DMS153 (cell line): ENCODE measurements around the gene NPLOC4.
A peak's percentile ranks its signal among the peaks of the same experiment; 100 is the strongest.

Experiments used
- DNase-seq: peaks from one replicate; lab custom pipeline; 2025; lab: John Stamatoyannopoulos, UW

NPLOC4 gene

GRCh38 chr17:81546906-81547613 lies 89.9 kb downstream of the NPLOC4 start:
- DNase-seq = no peak

GRCh38 chr17:81545160-81545949 lies 91.6 kb downstream of the NPLOC4 start:
- no peak for DNase-seq

- no peak for DNase-seq
Measured at GRCh38 chr17:81544281-81544974, 92.5 kb downstream of the NPLOC4 start.

- DNase-seq = no peak
Measured at GRCh38 chr17:81543756-81544155, 93.2 kb downstream of the NPLOC4 start.

- DNase-seq = no peak
Measured at GRCh38 chr17:81543339-81543675, 93.6 kb downstream of the NPLOC4 start.

GRCh38 chr17:81542431-81543338 lies 94.2 kb downstream of the NPLOC4 start:
- DNase-seq = no peak

- no peak for DNase-seq
Measured at GRCh38 chr17:81541123-81541522, 95.8 kb downstream of the NPLOC4 start.

- no peak for DNase-seq
Measured at GRCh38 chr17:81540676-81541027, 96.3 kb downstream of the NPLOC4 start.

- no peak for DNase-seq
Measured at GRCh38 chr17:81539961-81540675, 96.8 kb downstream of the NPLOC4 start.

- no peak for DNase-seq
Measured at GRCh38 chr17:81539571-81539900, 97.4 kb downstream of the NPLOC4 start.

GRCh38 chr17:81538651-81539570 lies 98.0 kb downstream of the NPLOC4 start:
- no peak for DNase-seq

- DNase-seq = peak; percentile 92
Measured at GRCh38 chr17:81537856-81538555, 98.9 kb downstream of the NPLOC4 start.

- peak; percentile 85 for DNase-seq
Measured at GRCh38 chr17:81537343-81537855, 99.5 kb downstream of the NPLOC4 start.

GRCh38 chr17:81536299-81537290 lies 100.3 kb downstream of the NPLOC4 start:
- no peak for DNase-seq

GRCh38 chr17:81535480-81536298 lies 101.2 kb downstream of the NPLOC4 start:
- DNase-seq = no peak

GRCh38 chr17:81535007-81535328 lies 101.9 kb downstream of the NPLOC4 start:
- no peak for DNase-seq

GRCh38 chr17:81534157-81535006 lies 102.5 kb downstream of the NPLOC4 start:
- no peak for DNase-seq
